Testis (tissue), 3 donors: Measurements from ENCODE around the gene LRRC26. TPM values are rescaled to one million over a fixed set of nuclear protein-coding genes. Genes with fewer than 3 reads are reported as not detected.

Source experiments
- DNase-seq: peaks from one replicate; pipeline ENCODE4 v3.0.0-alpha.2; 2019
- H3K27ac ChIP-seq, 2 donors: fragments of 200-600 bp; sonication (generic); one replicate each; pipeline ENCODE4 v1.5.1; 2019
- H3K27me3 ChIP-seq: fragments of 200-600 bp; sonication (generic); one replicate; pipeline ENCODE4 v1.5.1; 2019
- H3K36me3 ChIP-seq: fragments of 200-600 bp; sonication (generic); one replicate; pipeline ENCODE4 v1.5.1; 2017; ENCODE audit warnings: low read depth; ENCODE audit errors: missing control alignments
- H3K4me1 ChIP-seq: fragments of 200-600 bp; sonication (generic); one replicate; pipeline ENCODE4 v1.5.1; 2019
- H3K4me3 ChIP-seq, 2 donors: fragments of 200-600 bp; sonication (generic); one replicate each; pipeline ENCODE4 v1.5.1; 2017 to 2019
- H3K9me3 ChIP-seq: fragments of 200-600 bp; sonication (generic); one replicate; pipeline ENCODE4 v1.5.1; 2017
- POLR2A ChIP-seq: fragments of 450-650 bp; IDR thresholded peaks from one replicate; pipeline ENCODE4 v1.6.1; 2017; ENCODE audit warnings: antibody characterized with exemption, mild to moderate bottlenecking, moderate library complexity
- WGBS, 2 donors: methylation state at CpG; one replicate each; pipeline ENCODE4 v1.1.5; 2018; 5-methylcytosine and 5-hydroxymethylcytosine counted together
- intact Hi-C: fragments of 100-400 bp; cut with DNase I; formaldehyde crosslinking; loops from one replicate; pipeline ENCODE4 v1.15.1; 2023; ENCODE audit warnings: low total_unique reads
- polyA plus RNA-seq: library from polyadenylated mRNA; stranded (reverse); fragments of 350-450 nt; fragmentation: Illumina TruSeq; extraction: RNeasy Lipid Tissue Mini Kit (QIAGEN cat#74804); gene quantifications from one replicate; pipeline ENCODE4 v1.2.3, GENCODE V29; 2014; ENCODE audit warnings: low read depth, low replicate concordance; ENCODE audit not compliant: insufficient read depth
- total RNA-seq, 2 donors: library from RNA; depleted of rRNA; stranded (reverse); fragments of >200 nt; gene quantifications; one replicate each; pipeline ENCODE4 v1.2.3, GENCODE V29; 2016
- TF ChIP-seq, protein P1 (sequence below), 3 experiments: fragments of 450-650 bp in 2 of 3; fragments of 200-600 bp in 1 of 3; sonication (generic) in 1 of 3; IDR thresholded peaks; one replicate each; pipeline ENCODE4 v1.5.1; 2016 to 2019; ENCODE audit warnings: antibody characterized with exemption in 3 of 3, mild to moderate bottlenecking in 2 of 3, moderate library complexity in 1 of 3

Gene LRRC26
- total and polyA plus RNA-seq, 3 donors from 2014 or later: 2.4 to 5.1 TPM; not detected in 1

- Histone ChIP-seq H3K27me3 (no peaks in the 10 kb centered on the region), H3K36me3 (no peaks in the 10 kb centered on the region), H3K9me3 (no peaks in the 10 kb centered on the region), H3K27ac (no peak overlapping the region), H3K4me1 (peaks cover 9% of the 10 kb centered on the region), H3K4me3 (no peak overlapping the region)
- 80 to 88% methylated on average over 2 to 21 of the region's 21 CpGs for WGBS, 2 donors
- intact Hi-C loops: no loop called here
- TF ChIP-seq POLR2A: no peak
- TF ChIP-seq, protein P1, sequence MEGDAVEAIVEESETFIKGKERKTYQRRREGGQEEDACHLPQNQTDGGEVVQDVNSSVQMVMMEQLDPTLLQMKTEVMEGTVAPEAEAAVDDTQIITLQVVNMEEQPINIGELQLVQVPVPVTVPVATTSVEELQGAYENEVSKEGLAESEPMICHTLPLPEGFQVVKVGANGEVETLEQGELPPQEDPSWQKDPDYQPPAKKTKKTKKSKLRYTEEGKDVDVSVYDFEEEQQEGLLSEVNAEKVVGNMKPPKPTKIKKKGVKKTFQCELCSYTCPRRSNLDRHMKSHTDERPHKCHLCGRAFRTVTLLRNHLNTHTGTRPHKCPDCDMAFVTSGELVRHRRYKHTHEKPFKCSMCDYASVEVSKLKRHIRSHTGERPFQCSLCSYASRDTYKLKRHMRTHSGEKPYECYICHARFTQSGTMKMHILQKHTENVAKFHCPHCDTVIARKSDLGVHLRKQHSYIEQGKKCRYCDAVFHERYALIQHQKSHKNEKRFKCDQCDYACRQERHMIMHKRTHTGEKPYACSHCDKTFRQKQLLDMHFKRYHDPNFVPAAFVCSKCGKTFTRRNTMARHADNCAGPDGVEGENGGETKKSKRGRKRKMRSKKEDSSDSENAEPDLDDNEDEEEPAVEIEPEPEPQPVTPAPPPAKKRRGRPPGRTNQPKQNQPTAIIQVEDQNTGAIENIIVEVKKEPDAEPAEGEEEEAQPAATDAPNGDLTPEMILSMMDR (IDR thresholded peaks at IDR 0.05): no peak
- no peak for DNase-seq
Measured at GRCh38 chr9:137212520-137212919, 42.7 kb upstream of the LRRC26 start.

- TF ChIP-seq, protein P1 (IDR thresholded peaks at IDR 0.05): no peak
- no peak for TF ChIP-seq POLR2A
- H3K27ac ChIP-seq: no peak overlapping the region
- H3K4me3 ChIP-seq: no peak overlapping the region
- no peaks in the 10 kb centered on the region for H3K36me3 ChIP-seq
- no peaks in the 10 kb centered on the region for H3K9me3 ChIP-seq
- intact Hi-C loops: no loop called here
- DNase-seq: no peak
- H3K27me3 ChIP-seq: no peaks in the 10 kb centered on the region
- peaks cover 11% of the 10 kb centered on the region for H3K4me1 ChIP-seq
- WGBS, 2 donors: 80 to 82% methylated on average over 13 of the region's 13 CpGs
Measured at GRCh38 chr9:137211532-137211931, 41.7 kb upstream of the LRRC26 start.

DNA sequence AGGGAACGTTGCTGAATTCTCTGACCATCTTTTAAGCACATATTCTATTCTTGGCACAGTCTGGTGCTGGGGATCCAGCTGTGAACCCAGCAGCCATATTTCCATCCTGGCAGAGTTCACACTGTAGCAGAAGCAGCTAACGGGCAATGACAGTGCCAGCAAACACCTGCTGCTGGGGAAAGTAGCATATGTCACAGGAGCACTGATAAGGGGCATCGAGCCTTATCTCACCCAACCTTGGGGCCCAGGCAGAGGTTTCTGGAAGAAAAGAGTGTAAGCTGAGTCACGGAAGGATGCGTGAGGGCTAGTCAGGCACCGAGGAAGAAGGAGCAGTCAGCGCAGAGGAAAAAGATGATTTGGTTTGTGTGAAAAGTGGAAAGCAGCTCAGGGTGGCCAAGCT, 36.8 kb upstream of the LRRC26 start:
- H3K4me1 ChIP-seq: peaks cover 27% of the 10 kb centered on the region
- H3K27ac ChIP-seq: no peak overlapping the region
- H3K36me3 ChIP-seq: no peaks in the 10 kb centered on the region
- no peak for DNase-seq
- H3K4me3 ChIP-seq: no peak overlapping the region
- no peak for TF ChIP-seq POLR2A
- TF ChIP-seq, protein P1 (IDR thresholded peaks at IDR 0.05): no peak
- H3K27me3 ChIP-seq: no peaks in the 10 kb centered on the region
- no peaks in the 10 kb centered on the region for H3K9me3 ChIP-seq
- intact Hi-C loops: no loop called here
- WGBS, 2 donors: 67 to 72% methylated on average over 7 of the region's 7 CpGs

DNA sequence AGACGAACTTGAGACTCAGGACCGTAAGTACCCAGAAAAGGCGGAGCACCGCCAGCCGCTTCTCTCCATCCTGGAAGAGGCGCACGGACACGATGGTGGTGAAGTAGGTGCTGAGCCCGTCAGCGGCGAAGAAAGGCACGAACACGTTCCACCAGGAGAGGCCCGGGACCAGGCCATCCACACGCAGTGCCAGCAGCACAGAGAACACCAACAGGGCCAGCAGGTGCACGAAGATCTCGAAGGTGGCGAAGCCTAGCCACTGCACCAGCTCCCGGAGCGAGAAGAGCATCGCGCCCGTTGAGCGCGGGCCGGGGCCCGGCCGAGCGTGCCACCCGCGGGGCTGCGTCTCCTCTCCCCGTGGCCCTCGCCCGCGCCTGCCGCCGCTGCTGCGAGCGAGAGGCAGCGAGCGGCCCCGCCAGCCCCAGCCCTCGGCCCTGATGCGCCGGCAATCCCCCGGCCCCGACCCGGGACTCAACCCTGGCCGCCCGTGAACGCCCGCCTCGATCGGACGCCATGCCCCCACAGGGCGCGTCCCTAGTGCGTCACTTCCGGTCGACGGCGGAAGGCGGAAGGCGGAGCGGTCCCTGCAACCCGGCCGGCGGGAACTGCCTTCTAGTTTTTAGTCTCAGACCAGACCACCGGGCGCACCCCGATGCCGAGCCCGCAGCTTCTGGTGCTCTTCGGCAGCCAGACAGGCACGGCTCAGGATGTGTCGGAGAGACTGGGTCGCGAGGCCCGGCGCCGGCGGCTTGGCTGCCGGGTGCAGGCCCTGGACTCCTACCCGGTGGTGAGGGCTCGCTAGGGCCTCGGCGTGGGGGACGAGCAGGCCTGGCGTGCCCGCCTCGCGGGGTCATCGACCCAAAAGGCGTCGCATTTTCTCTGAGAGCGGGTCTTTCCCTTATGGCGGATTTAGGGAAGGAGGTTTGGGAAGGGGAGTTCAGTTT, 35.5 kb upstream of the LRRC26 start, which contains the start of the genes NDOR1 and TMEM203:
Gene NDOR1 (plus strand): TSS at position 575 of the 944 bp plus-strand sequence. CDS start 78 bp downstream, at position 653.
Gene TMEM203 (minus strand): TSS at position 523 of the 944 bp plus-strand sequence. CDS start 234 bp downstream, at position 289.
- H3K4me3 ChIP-seq: peak within 1 kb of the TSS; percentile 91 to 99
- no peaks in the 10 kb centered on the region for H3K36me3 ChIP-seq
- H3K9me3 ChIP-seq: no peaks in the 10 kb centered on the region
- peak; percentile 95 for DNase-seq
- peaks cover 35% of the 10 kb centered on the region for H3K4me1 ChIP-seq
- H3K27ac ChIP-seq: peak within 1 kb of the TSS; percentile 8 to 61
- no peaks in the 10 kb centered on the region for H3K27me3 ChIP-seq
- WGBS, 2 donors: 0 to 1% methylated on average over 26 to 63 of the region's 98 CpGs
- intact Hi-C loops: no loop called here
- no peak for TF ChIP-seq POLR2A
- TF ChIP-seq, protein P1 (IDR thresholded peaks at IDR 0.05): no peak
